Neural progenitor cell (in vitro differentiated cells): ENCODE measurements around the gene KCMF1. TPM values are rescaled to one million over a fixed set of nuclear protein-coding genes. Genes with fewer than 3 reads are reported as not detected.

Experiments used
- DNase-seq: peaks from one replicate; pipeline ENCODE4 v3.0.0-alpha.2; 2016; ENCODE audit warnings: low spot score
- H2AFZ ChIP-seq: fragments of 200-600 bp; sonication (generic); replicated peaks from 2 replicates; pipeline ENCODE4 v1.6.1; 2016; ENCODE audit warnings: antibody characterized with exemption
- H3F3A ChIP-seq: fragments of 200-600 bp; sonication (generic); 2 replicates; pipeline ENCODE4 v1.6.1; 2016; ENCODE audit warnings: antibody characterized with exemption, low read depth
- H3K27ac ChIP-seq: fragments of 200-600 bp; sonication (generic); 2 replicates; pipeline ENCODE4 v1.5.1; 2016; ENCODE audit warnings: mild to moderate bottlenecking
- H3K27me3 ChIP-seq: fragments of 200-600 bp; sonication (generic); 2 replicates; pipeline ENCODE4 v1.6.1; 2016; ENCODE audit warnings: mild to moderate bottlenecking, moderate library complexity
- H3K36me3 ChIP-seq: fragments of 200-600 bp; sonication (generic); 2 replicates; pipeline ENCODE4 v1.5.1; 2016
- H3K4me1 ChIP-seq: fragments of 200-600 bp; sonication (generic); 2 replicates; pipeline ENCODE4 v1.6.1; 2016; ENCODE audit warnings: mixed run types
- H3K4me2 ChIP-seq: fragments of 200-600 bp; sonication (generic); 2 replicates; pipeline ENCODE4 v1.6.1; 2016
- H3K4me3 ChIP-seq: fragments of 200-600 bp; sonication (generic); 2 replicates; pipeline ENCODE4 v1.5.1; 2016
- H3K79me2 ChIP-seq: fragments of 200-600 bp; sonication (generic); 2 replicates; pipeline ENCODE4 v1.6.1; 2016; ENCODE audit warnings: low read depth
- H3K9ac ChIP-seq: fragments of 200-600 bp; sonication (generic); 2 replicates; pipeline ENCODE4 v1.6.1; 2016
- H3K9me3 ChIP-seq: fragments of 200-600 bp; sonication (generic); 2 replicates; pipeline ENCODE4 v1.5.1; 2016; ENCODE audit warnings: low read depth
- H4K20me1 ChIP-seq: fragments of 200-600 bp; sonication (generic); 2 replicates; pipeline ENCODE4 v1.6.1; 2016; ENCODE audit warnings: low read depth
- H3K27ac Mint-ChIP-seq: 3 replicates; pipeline ENCODE4 v1.8.0; 2021; ENCODE audit warnings: mixed read lengths
- H3K27me3 Mint-ChIP-seq: 2 replicates; pipeline ENCODE4 v1.8.0; 2022; ENCODE audit warnings: low read depth, mild to moderate bottlenecking, inconsistent platforms, moderate library complexity, mixed read lengths; ENCODE audit not compliant: insufficient read depth
- H3K36me3 Mint-ChIP-seq: 3 replicates; pipeline ENCODE4 v1.8.0; 2021; ENCODE audit warnings: mixed read lengths
- H3K4me1 Mint-ChIP-seq: 3 replicates; pipeline ENCODE4 v1.8.0; 2021; ENCODE audit warnings: mixed read lengths
- H3K4me3 Mint-ChIP-seq: 3 replicates; pipeline ENCODE4 v1.8.0; 2021; ENCODE audit warnings: mild to moderate bottlenecking, moderate library complexity, mixed read lengths
- H3K9me3 Mint-ChIP-seq: 3 replicates; pipeline ENCODE4 v1.8.0; 2020; ENCODE audit warnings: mixed read lengths
- EZH2 ChIP-seq: fragments of 200-600 bp; sonication (generic); IDR thresholded peaks from 2 replicates; pipeline ENCODE4 v1.6.1; 2017; ENCODE audit warnings: antibody characterized with exemption, mild to moderate bottlenecking, moderate library complexity
- EZH2phosphoT487 ChIP-seq: fragments of 200-600 bp; sonication (generic); IDR thresholded peaks from 2 replicates; pipeline ENCODE4 v1.6.1; 2017; ENCODE audit warnings: antibody characterized with exemption
- total RNA-seq: library from RNA; depleted of rRNA; stranded (reverse); fragments of >200 nt; gene quantifications from 2 replicates; pipeline ENCODE4 v1.2.3, GENCODE V29; 2015; ENCODE audit warnings: low replicate concordance
- TF ChIP-seq, protein P1 (sequence below): fragments of 200-600 bp; sonication (generic); IDR thresholded peaks from 2 replicates; pipeline ENCODE4 v1.5.1; 2017; ENCODE audit warnings: antibody characterized with exemption, mild to moderate bottlenecking

KCMF1 gene
- total RNA-seq, 1 donor from 2014 or later = 99.7 TPM

DNA sequence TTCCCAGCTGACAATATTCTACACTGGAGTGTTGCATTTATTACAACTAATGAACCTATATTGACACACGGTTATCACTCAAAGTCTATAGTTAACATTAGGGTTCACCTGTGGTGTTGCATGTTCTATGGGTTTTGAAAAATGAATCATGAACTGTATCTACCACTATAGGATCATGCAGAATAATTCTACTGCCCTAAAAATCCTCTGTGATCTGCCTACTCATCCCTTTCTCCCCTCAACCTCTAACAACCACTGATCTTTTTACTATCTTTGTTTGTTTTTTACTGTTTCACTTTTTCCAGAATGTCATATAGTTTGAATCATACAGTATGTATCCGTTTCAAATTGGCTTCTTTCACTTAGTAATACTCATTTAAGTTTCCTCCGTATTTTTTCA is 114.6 kb downstream of the KCMF1 start:
- Mint-ChIP-seq H3K27me3 (peaks cover 2% of the 10 kb centered on the region), H3K4me1 (peaks cover 9% of the 10 kb centered on the region), H3K9me3 (no peaks in the 10 kb centered on the region), H3K36me3 (no peaks in the 10 kb centered on the region), H3K27ac (no peak overlapping the region), H3K4me3 (no peak overlapping the region)
- H3K4me3 ChIP-seq = no peak overlapping the region
- H3K9me3 ChIP-seq = no peaks in the 10 kb centered on the region
- H4K20me1 ChIP-seq = no peaks in the 10 kb centered on the region
- no peak overlapping the region for H3K27ac ChIP-seq
- H2AFZ ChIP-seq = no peak overlapping the region
- no peaks in the 10 kb centered on the region for H3K36me3 ChIP-seq
- H3F3A ChIP-seq = no peaks in the 10 kb centered on the region
- no peaks in the 10 kb centered on the region for H3K4me1 ChIP-seq
- H3K79me2 ChIP-seq = no peaks in the 10 kb centered on the region
- no peaks in the 10 kb centered on the region for H3K27me3 ChIP-seq
- no peak overlapping the region for H3K9ac ChIP-seq
- DNase-seq = no peak
- H3K4me2 ChIP-seq = no peak overlapping the region
- TF ChIP-seq, protein P1, sequence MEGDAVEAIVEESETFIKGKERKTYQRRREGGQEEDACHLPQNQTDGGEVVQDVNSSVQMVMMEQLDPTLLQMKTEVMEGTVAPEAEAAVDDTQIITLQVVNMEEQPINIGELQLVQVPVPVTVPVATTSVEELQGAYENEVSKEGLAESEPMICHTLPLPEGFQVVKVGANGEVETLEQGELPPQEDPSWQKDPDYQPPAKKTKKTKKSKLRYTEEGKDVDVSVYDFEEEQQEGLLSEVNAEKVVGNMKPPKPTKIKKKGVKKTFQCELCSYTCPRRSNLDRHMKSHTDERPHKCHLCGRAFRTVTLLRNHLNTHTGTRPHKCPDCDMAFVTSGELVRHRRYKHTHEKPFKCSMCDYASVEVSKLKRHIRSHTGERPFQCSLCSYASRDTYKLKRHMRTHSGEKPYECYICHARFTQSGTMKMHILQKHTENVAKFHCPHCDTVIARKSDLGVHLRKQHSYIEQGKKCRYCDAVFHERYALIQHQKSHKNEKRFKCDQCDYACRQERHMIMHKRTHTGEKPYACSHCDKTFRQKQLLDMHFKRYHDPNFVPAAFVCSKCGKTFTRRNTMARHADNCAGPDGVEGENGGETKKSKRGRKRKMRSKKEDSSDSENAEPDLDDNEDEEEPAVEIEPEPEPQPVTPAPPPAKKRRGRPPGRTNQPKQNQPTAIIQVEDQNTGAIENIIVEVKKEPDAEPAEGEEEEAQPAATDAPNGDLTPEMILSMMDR = no peak
- TF ChIP-seq EZH2phosphoT487 (no peak), EZH2 (no peak)

DNA sequence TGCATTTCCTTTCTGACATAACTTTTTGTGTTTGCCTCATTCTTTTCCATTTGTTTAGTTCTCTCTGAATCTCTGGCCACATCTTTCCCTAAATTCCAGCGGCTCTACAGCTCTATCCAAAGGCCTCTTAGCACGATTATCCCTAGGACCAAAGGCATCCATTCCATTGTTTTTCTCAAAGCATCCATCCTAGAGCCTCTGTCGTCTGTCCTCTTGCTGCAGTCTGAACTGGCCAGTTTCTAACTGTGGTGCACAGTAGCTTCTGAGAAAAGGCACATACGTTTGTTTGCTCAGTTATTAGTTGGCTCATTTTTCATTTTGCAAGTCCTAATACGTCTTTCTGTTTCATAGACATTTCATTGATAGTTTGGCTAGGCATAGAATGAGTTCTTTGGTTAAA is 116.6 kb downstream of the KCMF1 start:
- Mint-ChIP-seq H3K9me3 (peaks cover 3% of the 10 kb centered on the region), H3K4me3 (no peak overlapping the region)

DNA sequence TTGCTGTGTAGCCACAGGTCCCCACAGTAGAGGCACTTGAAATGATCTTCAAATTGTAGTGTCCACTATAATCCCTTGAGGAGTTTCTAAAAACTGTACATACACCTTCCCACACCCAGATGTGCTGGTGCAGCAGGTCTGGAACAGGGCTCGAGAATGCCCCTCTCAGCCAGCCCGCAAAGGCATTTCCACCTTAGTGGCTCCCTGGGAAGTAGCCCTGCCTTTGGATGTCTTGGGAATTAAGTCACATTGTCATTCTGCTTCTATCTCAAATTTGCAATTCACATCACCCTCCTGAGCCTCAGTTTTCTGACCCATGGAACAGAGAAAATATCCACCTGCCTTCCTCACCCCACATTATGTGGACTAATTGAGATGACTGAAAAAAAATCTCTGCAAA is 118.0 kb downstream of the KCMF1 start:
- no peak overlapping the region for H3K4me3 Mint-ChIP-seq
- no peaks in the 10 kb centered on the region for H3K79me2 ChIP-seq
- no peaks in the 10 kb centered on the region for H3K9me3 ChIP-seq
- DNase-seq = no peak
- peaks cover 2% of the 10 kb centered on the region for H3K27me3 Mint-ChIP-seq
- peaks cover 3% of the 10 kb centered on the region for H3K9me3 Mint-ChIP-seq
- H3K4me1 ChIP-seq = no peaks in the 10 kb centered on the region
- H3K4me2 ChIP-seq = no peak overlapping the region
- H3K9ac ChIP-seq = no peak overlapping the region
- H3K27me3 ChIP-seq = no peaks in the 10 kb centered on the region
- no peaks in the 10 kb centered on the region for H3K36me3 ChIP-seq
- H3F3A ChIP-seq = no peaks in the 10 kb centered on the region
- TF ChIP-seq EZH2 (no peak), EZH2phosphoT487 (no peak)
- TF ChIP-seq, protein P1 = no peak
- H2AFZ ChIP-seq = no peak overlapping the region
- peaks cover 9% of the 10 kb centered on the region for H3K4me1 Mint-ChIP-seq
- no peaks in the 10 kb centered on the region for H4K20me1 ChIP-seq
- H3K27ac ChIP-seq = no peak overlapping the region
- no peaks in the 10 kb centered on the region for H3K36me3 Mint-ChIP-seq
- H3K4me3 ChIP-seq = no peak overlapping the region
- H3K27ac Mint-ChIP-seq = no peak overlapping the region

More for the DNA sequence above, 116.6 kb downstream of the KCMF1 start:
- H3K9ac ChIP-seq = no peak overlapping the region
- TF ChIP-seq EZH2 (no peak), EZH2phosphoT487 (no peak)
- TF ChIP-seq, protein P1 = no peak
- H3K4me2 ChIP-seq = no peak overlapping the region
- H3K9me3 ChIP-seq = no peaks in the 10 kb centered on the region
- H3K36me3 Mint-ChIP-seq = no peaks in the 10 kb centered on the region
- H3K27ac Mint-ChIP-seq = no peak overlapping the region
- no peaks in the 10 kb centered on the region for H3K79me2 ChIP-seq
- H3K27me3 Mint-ChIP-seq = peaks cover 2% of the 10 kb centered on the region
- H3K27me3 ChIP-seq = no peaks in the 10 kb centered on the region
- no peaks in the 10 kb centered on the region for H4K20me1 ChIP-seq
- no peak overlapping the region for H2AFZ ChIP-seq
- no peaks in the 10 kb centered on the region for H3K36me3 ChIP-seq
- H3F3A ChIP-seq = no peaks in the 10 kb centered on the region
- no peaks in the 10 kb centered on the region for H3K4me1 ChIP-seq
- H3K4me1 Mint-ChIP-seq = peaks cover 9% of the 10 kb centered on the region
- DNase-seq = no peak
- H3K4me3 ChIP-seq = no peak overlapping the region
- no peak overlapping the region for H3K27ac ChIP-seq
